IPS-NIHi11 (cell line): ENCODE results near the gene COX6A1.
A peak's percentile ranks its signal among the peaks of the same experiment; 100 is the strongest.
"Not testable (repeated sequence)": the region's sequence is repeated elsewhere in the genome, so short reads cannot be mapped to it uniquely, and the experiment has no call there.

Source experiments
- DNase-seq: peaks from one replicate; pipeline ENCODE4 v3.0.0; 2012; ENCODE audit warnings: mixed read lengths, low spot score

COX6A1 gene

GRCh38 chr12:120428597-120429229, 9.2 kb upstream of the COX6A1 start:
- no peak for DNase-seq

- no peak for DNase-seq
Observed at GRCh38 chr12:120429368-120429767, 8.5 kb upstream of the COX6A1 start.

GRCh38 chr12:120432772-120433525, 5.0 kb upstream of the COX6A1 start:
- no peak for DNase-seq

GRCh38 chr12:120438495-120439198, 734 bp downstream of the COX6A1 start:
- no peak for DNase-seq

GRCh38 chr12:120439646-120440247, 1.8 kb downstream of the COX6A1 start:
- peak; percentile 86 for DNase-seq

GRCh38 chr12:120444676-120445075, 6.8 kb downstream of the COX6A1 start:
- no peak for DNase-seq

- peak; percentile 85 for DNase-seq
Observed at GRCh38 chr12:120445911-120446843, 8.3 kb downstream of the COX6A1 start, which contains the start of the genes GATC and TRIAP1. GATC (plus strand) TSS chr12:120446444; CDS start chr12:120446481, 37 bp downstream. TRIAP1 (minus strand) TSS chr12:120446384; CDS start chr12:120446372, 12 bp downstream.

- DNase-seq = not testable (repeated sequence)
Observed at GRCh38 chr12:120446844-120447178, 8.9 kb downstream of the COX6A1 start.

GRCh38 chr12:120447992-120448391, 10.1 kb downstream of the COX6A1 start:
- DNase-seq = no peak

- DNase-seq = not testable (repeated sequence)
Observed at GRCh38 chr12:120452524-120452923, 14.6 kb downstream of the COX6A1 start.

GRCh38 chr12:120453060-120453750, 15.3 kb downstream of the COX6A1 start:
- DNase-seq = no peak

- DNase-seq = peak; percentile 59
Observed at GRCh38 chr12:120453977-120454376, 16.1 kb downstream of the COX6A1 start.

- no peak for DNase-seq
Observed at GRCh38 chr12:120455302-120455701, 17.4 kb downstream of the COX6A1 start.

GRCh38 chr12:120457133-120457532, 19.2 kb downstream of the COX6A1 start:
- DNase-seq = peak; percentile 59

GRCh38 chr12:120460157-120460556, 22.2 kb downstream of the COX6A1 start:
- DNase-seq = no peak

GRCh38 chr12:120462099-120462640, 24.3 kb downstream of the COX6A1 start:
- DNase-seq = no peak

- no peak for DNase-seq
Observed at GRCh38 chr12:120463712-120464111, 25.8 kb downstream of the COX6A1 start.

- DNase-seq = no peak
Observed at GRCh38 chr12:120465756-120466155, 27.8 kb downstream of the COX6A1 start.

- DNase-seq = no peak
Observed at GRCh38 chr12:120466560-120467315, 28.8 kb downstream of the COX6A1 start.

- DNase-seq = no peak
Observed at GRCh38 chr12:120467439-120467838, 29.5 kb downstream of the COX6A1 start.
